Breast epithelium (tissue), 3 donors: Measurements from ENCODE around the gene SFTA2.

Source experiments
- POLR2A ChIP-seq: fragments of 450-650 bp; IDR thresholded peaks from one replicate; pipeline ENCODE4 v1.6.1; 2016; ENCODE audit warnings: antibody characterized with exemption, mild to moderate bottlenecking, moderate library complexity
- POLR2AphosphoS5 ChIP-seq, 3 donors: sonication (generic); formaldehyde crosslinking; IDR thresholded peaks; one replicate each; pipeline ENCODE4 v1.6.1; 2017; ENCODE audit warnings: antibody characterized with exemption in 3 of 3
- TF ChIP-seq, protein P1 (sequence below), 3 donors: fragments of 450-650 bp; IDR thresholded peaks; one replicate each; pipeline ENCODE4 v1.5.1; 2016 to 2017; ENCODE audit warnings: antibody characterized with exemption in 3 of 3, mild to moderate bottlenecking in 3 of 3, moderate library complexity in 3 of 3

DNA sequence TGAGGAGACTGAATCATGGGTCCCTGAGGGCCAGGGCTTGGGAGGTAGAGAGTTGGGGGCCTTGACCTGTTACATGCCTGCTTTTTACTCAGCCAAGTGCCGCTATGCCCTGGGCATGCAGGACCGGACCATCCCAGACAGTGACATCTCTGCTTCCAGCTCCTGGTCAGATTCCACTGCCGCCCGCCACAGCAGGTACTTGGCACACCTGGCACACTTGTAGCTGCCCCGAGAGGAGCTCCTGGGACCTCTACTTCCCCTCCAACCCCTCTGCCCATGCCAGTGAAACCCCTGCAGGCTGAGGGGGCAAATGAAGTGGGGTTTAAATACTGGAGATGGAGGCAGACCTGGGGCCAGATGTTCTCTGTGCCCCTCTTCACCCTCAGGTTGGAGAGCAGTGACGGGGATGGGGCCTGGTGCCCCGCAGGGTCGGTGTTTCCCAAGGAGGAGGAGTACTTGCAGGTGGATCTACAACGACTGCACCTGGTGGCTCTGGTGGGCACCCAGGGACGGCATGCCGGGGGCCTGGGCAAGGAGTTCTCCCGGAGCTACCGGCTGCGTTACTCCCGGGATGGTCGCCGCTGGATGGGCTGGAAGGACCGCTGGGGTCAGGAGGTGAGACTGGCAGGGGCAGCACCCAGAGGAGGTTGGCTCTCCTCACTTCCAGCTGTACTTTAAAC is 43.0 kb downstream of the SFTA2 start:
- TF ChIP-seq, protein P1, sequence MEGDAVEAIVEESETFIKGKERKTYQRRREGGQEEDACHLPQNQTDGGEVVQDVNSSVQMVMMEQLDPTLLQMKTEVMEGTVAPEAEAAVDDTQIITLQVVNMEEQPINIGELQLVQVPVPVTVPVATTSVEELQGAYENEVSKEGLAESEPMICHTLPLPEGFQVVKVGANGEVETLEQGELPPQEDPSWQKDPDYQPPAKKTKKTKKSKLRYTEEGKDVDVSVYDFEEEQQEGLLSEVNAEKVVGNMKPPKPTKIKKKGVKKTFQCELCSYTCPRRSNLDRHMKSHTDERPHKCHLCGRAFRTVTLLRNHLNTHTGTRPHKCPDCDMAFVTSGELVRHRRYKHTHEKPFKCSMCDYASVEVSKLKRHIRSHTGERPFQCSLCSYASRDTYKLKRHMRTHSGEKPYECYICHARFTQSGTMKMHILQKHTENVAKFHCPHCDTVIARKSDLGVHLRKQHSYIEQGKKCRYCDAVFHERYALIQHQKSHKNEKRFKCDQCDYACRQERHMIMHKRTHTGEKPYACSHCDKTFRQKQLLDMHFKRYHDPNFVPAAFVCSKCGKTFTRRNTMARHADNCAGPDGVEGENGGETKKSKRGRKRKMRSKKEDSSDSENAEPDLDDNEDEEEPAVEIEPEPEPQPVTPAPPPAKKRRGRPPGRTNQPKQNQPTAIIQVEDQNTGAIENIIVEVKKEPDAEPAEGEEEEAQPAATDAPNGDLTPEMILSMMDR (IDR thresholded peaks at IDR 0.05), result no peak
- TF ChIP-seq POLR2AphosphoS5 (IDR thresholded peaks at IDR 0.05) (no peak), POLR2A (no peak)
